Measurements from ENCODE around the gene ENTREP3.
"Not testable (repeated sequence)": the region's sequence is repeated elsewhere in the genome, so short reads cannot be mapped to it uniquely, and the experiment has no call there.

ENTREP3 gene

GRCh38 chr1:155220211-155220965 is 34.9 kb downstream of the ENTREP3 start:
- DNase-seq, result not testable (repeated sequence)

DNA sequence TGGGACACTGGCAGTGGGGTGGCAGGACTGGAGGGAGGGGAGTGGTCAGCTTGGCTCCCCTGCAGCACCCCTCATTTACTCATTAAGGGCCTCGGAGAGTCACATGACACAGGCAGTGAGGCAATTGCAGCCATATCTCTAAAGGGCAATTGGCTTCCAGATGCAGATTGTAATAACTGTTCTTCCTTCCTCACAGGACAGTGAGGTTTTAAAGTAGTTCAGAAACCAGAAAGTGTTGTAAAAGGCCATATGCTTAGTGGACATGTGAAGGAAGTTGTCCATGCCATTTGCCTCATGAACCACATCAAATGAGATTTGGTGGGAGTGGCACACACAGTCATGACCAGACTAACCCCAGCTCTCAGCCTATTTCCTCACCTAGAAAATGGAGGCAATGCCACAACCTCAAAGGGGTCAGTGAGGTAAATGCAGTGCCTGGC is 35.7 kb downstream of the ENTREP3 start:
- DNase-seq, result peak; percentile 64

GRCh38 chr1:155218854-155219591 is 36.3 kb downstream of the ENTREP3 start:
- peak; percentile 65 for DNase-seq

- not testable (repeated sequence) for DNase-seq
Measured at GRCh38 chr1:155214702-155215101, 40.6 kb downstream of the ENTREP3 start.

DNA sequence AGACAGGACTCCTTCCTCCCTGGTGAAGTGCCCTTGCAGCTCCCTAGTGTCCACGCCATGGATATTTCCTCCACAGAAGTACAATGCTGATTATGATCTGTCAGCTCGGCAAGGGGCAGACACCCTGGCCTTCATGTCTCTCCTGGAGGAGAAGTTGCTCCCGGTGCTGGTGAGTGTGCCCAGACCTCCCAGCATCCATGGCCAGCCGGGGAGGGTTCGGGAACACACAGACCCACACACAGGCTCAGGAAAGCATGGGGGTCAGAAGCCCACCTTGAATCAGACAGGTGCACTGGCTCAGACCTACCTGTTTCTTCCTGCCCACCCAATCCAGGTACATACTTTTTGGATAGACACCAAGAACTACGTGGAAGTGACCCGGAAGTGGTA is 43.2 kb downstream of the ENTREP3 start:
- not testable (repeated sequence) for DNase-seq

- DNase-seq, result not testable (repeated sequence)
Measured at GRCh38 chr1:155211381-155212050, 43.8 kb downstream of the ENTREP3 start.

- no peak for DNase-seq
Measured at GRCh38 chr1:155210314-155211104, 44.8 kb downstream of the ENTREP3 start.

- DNase-seq, result no peak
Measured at GRCh38 chr1:155209312-155209721, 46.0 kb downstream of the ENTREP3 start.

- peak; percentile 94 for DNase-seq
Measured at GRCh38 chr1:155208541-155209311, 46.6 kb downstream of the ENTREP3 start, which contains the start of gene MTX1. TSS of gene MTX1 (plus strand) at chr1:155208695. CDS start at chr1:155208805, 110 bp downstream.

DNA sequence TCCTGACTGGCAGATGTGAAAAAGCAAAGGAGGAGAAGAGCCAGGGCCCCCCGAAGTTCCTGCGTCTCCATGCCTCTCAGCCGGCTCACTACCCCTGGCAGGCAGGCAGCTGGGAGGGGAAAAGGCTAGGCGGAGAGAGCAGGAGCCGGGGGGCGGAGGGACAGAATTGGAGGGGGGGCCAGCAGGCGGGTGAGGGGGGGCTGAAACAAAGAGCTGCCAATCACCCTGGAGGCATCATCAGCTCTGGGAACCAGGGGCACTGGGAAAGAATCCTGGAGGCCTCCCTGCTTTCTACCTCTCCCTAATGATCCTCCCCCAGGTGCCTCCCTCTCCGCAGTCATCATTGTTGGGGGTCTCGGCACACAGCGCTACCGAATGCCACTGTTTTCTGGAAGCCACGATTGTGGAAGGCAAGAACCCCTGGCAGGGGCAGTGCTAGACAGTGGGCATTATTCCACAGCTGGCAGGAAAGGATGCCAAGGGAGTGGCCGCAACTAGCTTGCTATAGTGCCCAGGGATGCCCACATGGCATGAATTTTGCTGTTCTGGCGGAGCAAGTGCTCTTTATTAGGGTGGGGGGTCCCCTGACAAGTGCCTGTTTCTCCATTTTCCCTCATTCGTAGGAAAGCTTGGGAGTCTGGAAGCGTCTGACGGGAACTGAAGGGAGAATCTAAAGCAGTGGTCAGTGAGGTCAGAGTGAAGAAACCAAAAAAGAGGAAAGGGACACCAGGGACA is 47.3 kb downstream of the ENTREP3 start, which contains the start of gene THBS3:
Gene THBS3, minus strand, starts transcription at position 92 of the 735 bp plus-strand sequence. Its CDS starts 21 bp downstream, at position 71.
- DNase-seq, result no peak

DNA sequence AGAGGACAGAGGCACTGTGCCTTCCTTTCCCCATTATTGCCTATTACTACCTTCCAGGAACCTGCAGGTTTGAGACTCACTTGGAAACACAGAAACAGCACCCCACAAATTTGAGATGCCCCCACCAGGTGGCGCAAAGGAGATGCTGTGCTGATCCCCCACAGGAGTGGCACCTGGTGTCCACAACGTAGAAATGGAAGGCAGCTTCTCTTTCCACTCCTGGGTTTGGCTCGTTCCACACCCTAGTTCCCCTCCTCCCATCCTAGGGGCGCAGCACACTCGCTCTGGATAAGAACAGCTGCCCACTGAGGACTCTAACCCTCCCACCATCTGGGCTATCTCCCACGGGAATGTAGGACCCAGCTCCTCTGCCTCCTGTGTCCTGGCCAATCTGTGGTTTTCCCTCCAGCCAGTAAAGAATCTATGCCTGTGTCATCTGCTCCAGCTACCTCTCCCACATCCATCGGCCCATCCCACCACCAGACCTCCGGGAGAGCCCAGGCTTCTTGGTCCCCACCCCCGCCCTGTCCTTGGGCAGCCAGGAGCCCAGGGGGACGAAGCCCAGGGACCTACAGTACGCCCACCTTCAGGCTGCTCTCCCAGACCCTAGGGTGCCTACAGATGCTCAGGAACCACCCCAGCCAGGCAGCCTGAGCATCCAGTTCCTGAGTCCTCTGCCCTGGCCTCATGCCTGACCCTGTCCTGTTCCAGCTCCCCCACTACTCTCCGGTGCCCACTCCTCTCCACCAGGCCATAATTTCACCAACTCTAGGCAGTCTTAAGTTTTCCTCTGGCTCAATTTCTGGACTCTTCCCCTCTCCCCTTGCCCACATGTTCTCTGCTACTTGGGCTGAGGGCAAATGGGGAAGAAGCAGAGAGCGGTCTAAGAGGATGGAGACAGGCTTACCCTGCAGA is 48.1 kb downstream of the ENTREP3 start:
- peak; percentile 98 for DNase-seq

DNA sequence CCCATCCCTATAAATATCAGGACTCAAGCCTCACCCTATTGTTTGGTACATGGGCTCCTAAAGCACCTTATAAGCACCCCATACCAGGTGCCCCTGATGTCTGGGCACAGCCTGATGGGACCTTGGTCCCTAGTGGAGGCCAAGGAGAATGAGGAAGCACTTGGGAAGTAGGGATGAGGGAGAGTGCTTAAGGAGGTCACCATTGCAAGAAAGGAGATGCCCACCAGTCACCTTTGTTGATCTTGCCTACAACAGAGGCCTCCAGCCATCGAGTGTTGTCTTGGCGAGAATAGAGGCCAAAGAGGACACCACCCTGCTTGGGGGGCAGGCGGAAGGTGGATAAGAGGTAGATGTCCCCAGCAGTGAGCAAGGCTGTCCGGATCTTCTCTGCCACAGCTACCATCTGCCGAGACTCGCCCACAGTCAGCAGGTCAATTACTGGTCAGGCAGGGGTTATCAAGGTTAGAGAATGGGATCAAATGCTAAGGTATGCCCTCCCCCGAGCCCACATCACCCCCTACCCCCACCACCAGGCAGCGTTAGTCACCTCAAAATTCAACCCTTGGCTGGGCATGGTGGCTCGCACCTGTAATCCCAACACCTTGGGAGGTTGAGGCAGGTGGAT is 49.2 kb downstream of the ENTREP3 start:
- DNase-seq, result no peak

DNA sequence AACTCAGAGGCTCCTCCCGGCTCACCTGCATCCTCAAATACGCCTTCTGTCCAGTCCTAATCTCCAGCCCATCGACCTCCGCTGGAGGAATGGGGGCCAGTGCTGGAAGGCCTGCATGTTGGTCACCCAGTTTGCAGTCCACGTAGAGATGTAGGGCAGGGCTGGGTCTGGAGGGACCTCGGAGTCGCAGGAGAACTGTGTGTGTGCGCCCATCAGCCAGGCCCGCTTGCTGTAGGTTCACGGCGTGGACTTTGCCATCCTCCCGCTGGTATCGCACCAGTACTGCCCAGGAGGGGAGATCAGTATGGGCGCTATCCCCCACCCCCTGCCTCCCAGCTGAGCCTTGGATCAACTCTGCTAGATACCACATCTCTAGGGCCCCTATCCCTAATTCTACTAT is 50.2 kb downstream of the ENTREP3 start:
- DNase-seq, result no peak

DNA sequence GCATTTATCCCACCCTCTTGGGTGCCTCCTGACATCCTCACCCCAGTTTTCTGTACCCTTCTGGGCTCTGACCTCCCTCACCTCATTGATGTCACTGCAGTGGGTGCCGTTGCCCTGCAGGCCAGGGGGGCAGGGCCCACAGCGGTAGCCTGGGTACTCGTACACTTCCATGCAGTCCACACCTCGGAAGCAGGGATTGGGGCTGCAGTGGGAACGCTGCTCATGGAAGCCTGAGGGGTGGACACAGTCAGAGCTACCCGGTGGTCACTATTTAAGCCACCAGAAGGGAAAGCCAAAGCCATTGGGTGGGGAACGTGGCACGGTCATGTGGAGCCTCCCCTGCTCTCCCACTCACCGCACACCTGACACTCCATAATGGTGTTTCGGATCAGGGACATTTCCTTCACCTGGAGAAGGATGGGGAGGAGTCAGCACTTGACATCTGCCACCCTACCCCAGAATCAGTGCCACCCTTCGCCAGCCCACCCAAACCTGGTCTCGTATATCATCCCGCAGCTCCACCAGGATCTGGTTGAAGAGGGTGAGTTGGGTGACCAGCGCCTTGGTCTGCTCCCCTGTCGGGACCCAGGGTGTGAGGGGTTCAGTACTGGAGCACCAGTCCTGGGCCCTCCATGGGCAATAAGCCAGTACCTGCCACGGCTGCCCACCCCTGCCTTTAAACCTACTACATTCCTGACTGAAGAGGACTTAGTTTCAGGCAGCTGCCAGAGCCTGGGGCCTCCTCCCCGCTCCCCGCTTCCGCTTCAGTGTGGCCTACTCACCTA is 52.4 kb downstream of the ENTREP3 start:
- DNase-seq, result no peak

- DNase-seq, result no peak
Measured at GRCh38 chr1:155202198-155202597, 53.1 kb downstream of the ENTREP3 start.

DNA sequence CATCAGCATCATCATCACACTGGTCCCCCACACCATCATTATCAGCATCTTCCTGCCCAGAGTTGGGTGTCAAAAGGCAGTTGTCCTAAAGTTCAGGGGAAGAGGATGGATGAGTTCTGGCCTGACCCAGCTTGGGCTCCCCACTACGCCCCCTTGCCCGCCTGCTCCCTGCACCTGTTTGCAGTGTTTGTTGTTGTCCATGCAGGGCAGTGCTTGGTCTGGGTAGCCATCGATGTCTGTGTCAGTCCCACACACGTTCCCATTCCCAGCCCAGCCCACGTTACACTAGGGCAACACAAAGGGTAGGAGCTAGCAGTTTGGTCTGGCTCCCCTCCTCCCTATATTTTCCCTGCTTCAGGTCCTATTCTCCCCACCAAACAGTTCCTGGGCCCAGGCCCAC is 54.4 kb downstream of the ENTREP3 start:
- no peak for DNase-seq

GRCh38 chr1:155199792-155200191 is 55.5 kb downstream of the ENTREP3 start:
- no peak for DNase-seq

- no peak for DNase-seq
Measured at GRCh38 chr1:155198547-155198906, 56.8 kb downstream of the ENTREP3 start.
